ENCODE data around the gene TXNDC16.
A peak's percentile ranks its signal among the peaks of the same experiment; 100 is the strongest.
"Not testable (repeated sequence)": the region's sequence is repeated elsewhere in the genome, so short reads cannot be mapped to it uniquely, and the experiment has no call there.

Gene TXNDC16, protein sequence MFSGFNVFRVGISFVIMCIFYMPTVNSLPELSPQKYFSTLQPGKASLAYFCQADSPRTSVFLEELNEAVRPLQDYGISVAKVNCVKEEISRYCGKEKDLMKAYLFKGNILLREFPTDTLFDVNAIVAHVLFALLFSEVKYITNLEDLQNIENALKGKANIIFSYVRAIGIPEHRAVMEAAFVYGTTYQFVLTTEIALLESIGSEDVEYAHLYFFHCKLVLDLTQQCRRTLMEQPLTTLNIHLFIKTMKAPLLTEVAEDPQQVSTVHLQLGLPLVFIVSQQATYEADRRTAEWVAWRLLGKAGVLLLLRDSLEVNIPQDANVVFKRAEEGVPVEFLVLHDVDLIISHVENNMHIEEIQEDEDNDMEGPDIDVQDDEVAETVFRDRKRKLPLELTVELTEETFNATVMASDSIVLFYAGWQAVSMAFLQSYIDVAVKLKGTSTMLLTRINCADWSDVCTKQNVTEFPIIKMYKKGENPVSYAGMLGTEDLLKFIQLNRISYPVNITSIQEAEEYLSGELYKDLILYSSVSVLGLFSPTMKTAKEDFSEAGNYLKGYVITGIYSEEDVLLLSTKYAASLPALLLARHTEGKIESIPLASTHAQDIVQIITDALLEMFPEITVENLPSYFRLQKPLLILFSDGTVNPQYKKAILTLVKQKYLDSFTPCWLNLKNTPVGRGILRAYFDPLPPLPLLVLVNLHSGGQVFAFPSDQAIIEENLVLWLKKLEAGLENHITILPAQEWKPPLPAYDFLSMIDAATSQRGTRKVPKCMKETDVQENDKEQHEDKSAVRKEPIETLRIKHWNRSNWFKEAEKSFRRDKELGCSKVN

DNA sequence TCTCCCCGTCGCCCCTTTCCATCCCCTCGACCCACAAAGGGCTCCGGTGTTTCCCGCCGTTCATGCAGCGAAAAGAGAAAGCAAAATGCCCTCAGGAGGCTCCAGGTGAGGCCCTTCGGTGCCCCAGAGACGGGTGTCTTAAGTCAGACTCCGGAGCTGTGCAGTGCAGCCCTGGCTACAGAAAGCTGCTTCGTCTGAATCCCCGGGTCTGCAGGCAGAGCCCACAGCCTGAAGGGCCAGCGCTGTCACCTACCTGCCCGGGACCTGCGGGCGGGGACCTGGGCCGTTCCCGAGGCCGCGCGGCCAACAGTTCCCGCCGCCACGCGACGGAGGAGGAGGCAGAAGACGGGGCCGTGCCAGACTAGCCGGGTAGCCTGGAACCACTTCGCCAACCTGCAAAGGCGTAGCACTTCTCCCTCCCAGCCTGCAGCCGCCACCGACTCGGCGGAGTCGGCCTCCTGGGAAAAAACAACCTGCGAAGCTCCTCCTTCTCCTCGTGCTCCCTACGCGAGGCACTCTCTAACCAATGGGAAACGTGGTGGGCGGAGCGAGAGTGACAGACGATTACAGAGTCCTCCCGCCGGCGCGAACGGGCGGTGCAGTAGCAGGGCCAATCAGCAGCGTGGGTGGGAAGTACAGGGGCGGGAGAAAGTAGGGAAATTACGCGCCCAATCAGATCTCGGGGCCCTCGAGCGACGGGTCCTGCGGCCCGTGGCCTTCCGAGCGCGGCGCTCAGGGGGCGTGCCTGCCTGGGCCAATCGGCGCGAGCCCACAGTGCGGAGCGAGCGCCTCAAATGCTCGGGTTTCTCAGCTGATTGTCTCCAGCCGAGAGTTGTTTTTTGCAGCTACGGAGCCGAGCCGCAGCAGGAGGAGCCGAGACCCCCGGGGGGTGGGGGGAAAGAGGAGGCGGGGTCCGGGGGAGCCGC, at the start of gene TXNDC16, which contains the start of gene GPR137C:
TXNDC16 (minus strand) TSS at position 443 of the 926 bp plus-strand sequence. CDS start 8,948 bp downstream, outside the sequence.
GPR137C (plus strand) TSS at position 774 of the 926 bp plus-strand sequence. CDS start 312 bp downstream, outside the sequence.
- DNase-seq (ENCODE audit: low read depth, low spot score): peak; percentile 100

GRCh38 chr14:52599974-52600373, 47.7 kb upstream of the TXNDC16 start:
- no peak for DNase-seq (ENCODE audit: low read depth, low spot score)

DNA sequence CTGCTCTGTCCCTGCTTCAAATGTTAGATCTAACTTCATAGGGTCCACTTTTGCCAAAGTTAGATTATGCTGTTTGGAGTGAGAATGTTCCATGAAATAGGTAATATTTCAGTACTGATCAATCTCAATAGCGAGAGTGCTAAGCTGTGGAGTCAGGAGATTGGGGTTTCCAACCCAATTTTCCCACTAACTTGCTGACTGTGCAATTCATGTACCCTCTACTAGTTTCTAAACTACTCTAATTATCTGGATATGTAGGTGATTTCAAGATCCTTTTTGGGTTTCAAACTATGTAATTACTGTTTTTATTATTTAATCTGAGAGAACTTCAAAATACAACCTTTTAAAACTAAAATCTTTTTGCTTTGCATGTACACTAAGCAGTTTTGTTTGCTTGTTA, 46.3 kb upstream of the TXNDC16 start:
- DNase-seq (ENCODE audit: low read depth, low spot score): no peak

DNA sequence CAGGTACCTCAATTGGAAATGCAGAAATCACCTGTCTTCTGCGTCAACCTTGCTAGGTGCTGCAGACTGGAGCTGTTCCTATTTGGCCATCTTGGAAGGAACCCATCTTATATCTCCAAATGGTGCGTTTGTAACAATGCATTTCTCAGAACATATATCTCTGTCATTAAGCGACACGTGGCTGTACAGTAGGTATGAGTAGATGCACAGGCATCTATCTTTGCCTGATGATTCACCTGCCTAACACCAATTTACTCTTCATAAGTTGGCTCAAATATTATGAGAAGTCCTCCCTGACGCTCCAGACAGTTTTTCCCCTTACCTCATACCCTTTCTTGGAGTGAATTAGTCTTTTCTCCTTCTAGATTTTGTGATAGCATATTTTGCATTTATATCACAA, 44.6 kb upstream of the TXNDC16 start:
- no peak for DNase-seq (ENCODE audit: low read depth, low spot score)

GRCh38 chr14:52596320-52596719, 44.0 kb upstream of the TXNDC16 start:
- no peak for DNase-seq (ENCODE audit: low read depth, low spot score)

GRCh38 chr14:52590318-52590717, 38.0 kb upstream of the TXNDC16 start:
- no peak for DNase-seq (ENCODE audit: low read depth, low spot score)

GRCh38 chr14:52589646-52590045, 37.3 kb upstream of the TXNDC16 start:
- no peak for DNase-seq (ENCODE audit: low read depth, low spot score)

GRCh38 chr14:52583544-52583943, 31.2 kb upstream of the TXNDC16 start:
- DNase-seq (ENCODE audit: low read depth, low spot score): no peak

DNA sequence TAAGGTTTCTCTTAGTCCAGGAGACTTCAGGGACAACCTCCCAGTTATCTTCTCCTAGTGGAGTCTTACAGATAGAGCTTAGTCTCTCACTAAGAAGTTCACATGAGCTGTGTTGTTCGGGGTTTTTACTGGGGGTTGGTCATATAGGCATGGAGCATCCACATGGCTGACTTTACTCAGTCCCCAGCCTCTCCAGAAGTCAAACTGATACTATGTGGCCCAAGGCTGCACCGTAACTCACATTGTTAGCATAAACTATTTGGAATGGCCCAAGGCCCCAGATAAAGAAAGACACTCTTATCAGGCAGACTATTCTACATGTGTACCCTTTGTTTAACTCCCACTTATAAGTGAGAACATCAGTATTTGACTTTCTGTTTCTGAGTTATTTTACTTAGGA, 23.6 kb upstream of the TXNDC16 start:
- DNase-seq (ENCODE audit: low read depth, low spot score): no peak

GRCh38 chr14:52568454-52568853, 16.1 kb upstream of the TXNDC16 start:
- DNase-seq (ENCODE audit: low read depth, low spot score): not testable (repeated sequence)

DNA sequence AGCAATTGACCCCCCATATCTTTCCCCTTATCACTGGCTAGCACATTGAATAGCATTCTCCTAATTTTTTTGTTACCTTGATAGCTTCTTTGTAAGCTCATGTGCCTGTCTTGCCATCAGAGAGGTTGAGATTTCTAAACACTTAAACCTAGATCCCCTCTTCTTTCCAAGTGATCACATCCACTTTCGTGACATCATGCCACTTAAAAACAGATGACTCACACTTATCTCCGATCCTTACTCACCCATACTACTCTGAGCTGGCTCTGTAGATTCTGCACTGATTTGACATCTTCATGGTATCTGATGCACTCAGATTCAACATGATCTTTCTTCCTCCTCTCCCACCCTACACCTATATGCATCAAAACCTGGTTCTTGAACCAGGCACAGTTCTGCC, 10.8 kb upstream of the TXNDC16 start:
- DNase-seq (ENCODE audit: low read depth, low spot score): no peak

DNA sequence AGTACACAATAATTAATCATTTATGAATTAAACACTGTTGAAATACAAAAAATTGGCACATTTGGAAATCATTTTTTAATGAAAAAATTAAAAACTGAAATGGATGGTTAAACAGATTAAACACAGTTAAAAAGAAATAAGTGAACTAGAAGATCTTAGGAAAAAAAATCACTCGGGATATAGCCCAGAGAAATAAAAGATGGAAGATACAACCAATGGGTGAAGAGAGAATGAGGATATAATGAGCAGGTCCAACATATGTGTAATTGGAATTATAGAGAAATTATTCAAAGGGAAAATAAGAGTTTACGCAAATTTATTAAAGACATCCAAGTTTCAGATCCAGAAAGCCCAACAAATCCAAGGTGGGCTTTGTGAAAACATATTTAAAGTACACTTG, 6.4 kb upstream of the TXNDC16 start:
- no peak for DNase-seq (ENCODE audit: low read depth, low spot score)

GRCh38 chr14:52553671-52554575, 1.6 kb upstream of the TXNDC16 start:
- DNase-seq (ENCODE audit: low read depth, low spot score): peak; percentile 51

DNA sequence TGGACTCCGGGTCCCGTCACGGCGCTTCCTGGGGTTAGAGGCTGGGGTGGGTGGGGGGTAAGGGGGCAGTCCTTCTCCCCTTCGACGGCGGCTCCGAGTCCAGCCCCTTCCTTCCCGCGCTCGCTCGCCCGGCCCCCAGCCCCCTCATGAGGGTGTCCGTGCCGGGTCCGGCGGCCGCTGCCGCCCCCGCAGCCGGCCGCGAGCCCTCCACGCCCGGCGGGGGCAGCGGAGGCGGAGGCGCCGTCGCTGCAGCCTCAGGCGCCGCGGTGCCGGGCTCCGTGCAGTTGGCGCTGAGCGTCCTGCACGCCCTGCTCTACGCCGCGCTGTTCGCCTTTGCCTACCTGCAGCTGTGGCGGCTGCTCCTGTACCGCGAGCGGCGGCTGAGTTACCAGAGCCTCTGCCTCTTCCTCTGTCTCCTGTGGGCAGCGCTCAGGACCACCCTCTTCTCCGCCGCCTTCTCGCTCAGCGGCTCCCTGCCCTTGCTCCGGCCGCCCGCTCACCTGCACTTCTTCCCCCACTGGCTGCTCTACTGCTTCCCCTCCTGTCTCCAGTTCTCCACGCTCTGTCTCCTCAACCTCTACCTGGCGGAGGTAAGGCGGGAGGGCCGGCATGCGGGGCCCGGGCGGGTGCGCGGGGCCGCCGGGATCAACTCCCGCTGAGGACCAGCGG, 831 bp upstream of the TXNDC16 start:
- DNase-seq (ENCODE audit: low read depth, low spot score): no peak

GRCh38 chr14:52551696-52552062, 626 bp downstream of the TXNDC16 start:
- no peak for DNase-seq (ENCODE audit: low read depth, low spot score)

- no peak for DNase-seq (ENCODE audit: low read depth, low spot score)
Observed at GRCh38 chr14:52551205-52551604, 1.1 kb downstream of the TXNDC16 start.

GRCh38 chr14:52550661-52551060, 1.6 kb downstream of the TXNDC16 start:
- no peak for DNase-seq (ENCODE audit: low read depth, low spot score)

DNA sequence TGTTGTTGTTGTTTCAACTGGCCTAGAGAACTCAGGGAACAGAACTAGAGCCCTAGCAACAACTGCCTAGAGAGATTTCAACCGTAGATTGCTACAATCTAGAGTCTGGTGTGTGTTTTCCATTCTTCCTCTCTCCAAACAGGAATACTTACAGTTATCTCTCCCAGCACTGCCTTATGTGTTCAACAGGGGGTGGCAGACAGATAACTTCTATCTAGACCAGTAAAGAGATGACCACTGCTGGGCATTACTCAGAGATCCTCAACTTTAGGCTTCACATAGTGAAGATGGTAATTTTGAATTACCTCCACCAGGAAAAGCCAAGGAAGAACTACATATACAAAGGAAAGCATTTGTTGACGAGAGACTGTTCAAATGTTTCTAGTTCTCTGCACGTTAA, 4.8 kb downstream of the TXNDC16 start:
- DNase-seq (ENCODE audit: low read depth, low spot score): no peak

GRCh38 chr14:52547027-52547426, 5.3 kb downstream of the TXNDC16 start:
- no peak for DNase-seq (ENCODE audit: low read depth, low spot score)

DNA sequence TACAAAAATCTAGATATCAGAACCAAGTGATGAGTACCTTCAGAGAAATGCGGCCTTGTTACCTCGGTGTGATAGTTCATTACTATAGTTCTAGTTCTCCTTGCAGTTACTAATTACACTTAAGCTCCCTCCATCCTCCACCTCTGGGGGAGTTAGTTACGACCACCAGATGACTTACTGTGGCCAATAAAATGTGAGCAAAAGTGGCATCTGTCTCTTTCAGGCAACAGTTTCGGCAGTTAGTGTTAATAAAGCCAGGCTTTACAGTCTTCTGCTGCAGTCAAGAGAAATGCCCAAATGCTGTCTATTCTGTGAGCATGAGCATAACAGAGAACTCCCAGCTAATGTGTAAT, 6.0 kb downstream of the TXNDC16 start:
- DNase-seq (ENCODE audit: low read depth, low spot score): no peak
